ENCODE results near the gene CLASRP.
"Not testable (repeated sequence)": the region's sequence is repeated elsewhere in the genome, so short reads cannot be mapped to it uniquely, and the experiment has no call there.

Gene CLASRP

GRCh38 chr19:44998025-44998424 lies 40.8 kb upstream of the CLASRP start:
- no peak overlapping the region for H3K9ac ChIP-seq (ENCODE audit: low read depth, low read length, poor library complexity, severe bottlenecking)
- H3K4me3 ChIP-seq (ENCODE audit: low read length, poor library complexity, severe bottlenecking) = no peak overlapping the region
- no peaks in the 10 kb centered on the region for H3F3A ChIP-seq (ENCODE audit: low read depth)
- H3K9me2 ChIP-seq (replicated peaks; ENCODE audit: low read depth, low read length) = no peaks in the 10 kb centered on the region
- H3K9me3 ChIP-seq (ENCODE audit: insufficient read depth, low read depth, low read length) = no peaks in the 10 kb centered on the region
- TF ChIP-seq CTCF (conservative IDR thresholded peaks at IDR 0.05; ENCODE audit: low read length) = no peak
- TF ChIP-seq EZH2phosphoT487 (IDR thresholded peaks at IDR 0.05; ENCODE audit: borderline replicate concordance) = no peak
- H3K79me2 ChIP-seq (ENCODE audit: insufficient read depth, low read length) = no peaks in the 10 kb centered on the region
- peaks cover 7% of the 10 kb centered on the region for H3K4me1 ChIP-seq (ENCODE audit: insufficient read depth, low read length, poor library complexity, severe bottlenecking)
- H3K27me3 ChIP-seq (ENCODE audit: insufficient read depth, low read length, poor library complexity, severe bottlenecking) = no peaks in the 10 kb centered on the region
- H3K36me3 ChIP-seq (ENCODE audit: insufficient read depth, low read length) = no peaks in the 10 kb centered on the region; the same call in 1 of the 2 replicates
- H3K4me2 ChIP-seq (ENCODE audit: low read depth, low read length, poor library complexity, severe bottlenecking) = no peak overlapping the region
- peaks cover 6% of the 10 kb centered on the region for H4K20me1 ChIP-seq (ENCODE audit: insufficient read depth, low read length, poor library complexity, severe bottlenecking)
- no peak overlapping the region for H2AFZ ChIP-seq (ENCODE audit: low read length)

- not testable (repeated sequence) for H3K36me3 ChIP-seq (ENCODE audit: insufficient read depth, low read length); H3F3A ChIP-seq (ENCODE audit: low read depth); H3K79me2 ChIP-seq (ENCODE audit: insufficient read depth, low read length); H3K27me3 ChIP-seq (ENCODE audit: insufficient read depth, low read length, poor library complexity, severe bottlenecking); H3K9ac ChIP-seq (ENCODE audit: low read depth, low read length, poor library complexity, severe bottlenecking); H3K4me1 ChIP-seq (ENCODE audit: insufficient read depth, low read length, poor library complexity, severe bottlenecking); H3K4me3 ChIP-seq (ENCODE audit: low read length, poor library complexity, severe bottlenecking); H3K4me2 ChIP-seq (ENCODE audit: low read depth, low read length, poor library complexity, severe bottlenecking); H3K9me2 ChIP-seq (replicated peaks; ENCODE audit: low read depth, low read length); H4K20me1 ChIP-seq (ENCODE audit: insufficient read depth, low read length, poor library complexity, severe bottlenecking); H3K9me3 ChIP-seq (ENCODE audit: insufficient read depth, low read depth, low read length); H2AFZ ChIP-seq (ENCODE audit: low read length)
Measured at GRCh38 chr19:44999131-44999925, 39.5 kb upstream of the CLASRP start.

- H2AFZ ChIP-seq (ENCODE audit: low read length); H4K20me1 ChIP-seq (ENCODE audit: insufficient read depth, low read length, poor library complexity, severe bottlenecking); H3K36me3 ChIP-seq (ENCODE audit: insufficient read depth, low read length); H3F3A ChIP-seq (ENCODE audit: low read depth); H3K27me3 ChIP-seq (ENCODE audit: insufficient read depth, low read length, poor library complexity, severe bottlenecking); H3K9me3 ChIP-seq (ENCODE audit: insufficient read depth, low read depth, low read length); H3K4me1 ChIP-seq (ENCODE audit: insufficient read depth, low read length, poor library complexity, severe bottlenecking); H3K79me2 ChIP-seq (ENCODE audit: insufficient read depth, low read length); H3K9ac ChIP-seq (ENCODE audit: low read depth, low read length, poor library complexity, severe bottlenecking); H3K9me2 ChIP-seq (replicated peaks; ENCODE audit: low read depth, low read length): not testable (repeated sequence)
- Histone ChIP-seq H3K4me2 (ENCODE audit: low read depth, low read length, poor library complexity, severe bottlenecking) (peak overlapping the region; percentile 59), H3K4me3 (ENCODE audit: low read length, poor library complexity, severe bottlenecking) (peak overlapping the region; percentile 56)
Measured at GRCh38 chr19:45000665-45001064, 38.2 kb upstream of the CLASRP start.

GRCh38 chr19:45001087-45001739 lies 37.6 kb upstream of the CLASRP start, which contains the start of gene RELB:
RELB (plus strand) TSS chr19:45001464; CDS start chr19:45001580, 116 bp downstream.
- no peaks in the 10 kb centered on the region for H3K27me3 ChIP-seq (ENCODE audit: insufficient read depth, low read length, poor library complexity, severe bottlenecking)

More at GRCh38 chr19:45001087-45001739, 37.6 kb upstream of the CLASRP start, which contains the start of gene RELB:
- peak within 1 kb of the TSS; percentile 93 for H3K9ac ChIP-seq (ENCODE audit: low read depth, low read length, poor library complexity, severe bottlenecking)
- peaks cover 7% of the 10 kb centered on the region for H3K4me1 ChIP-seq (ENCODE audit: insufficient read depth, low read length, poor library complexity, severe bottlenecking)
- no peaks in the 10 kb centered on the region for H3K9me3 ChIP-seq (ENCODE audit: insufficient read depth, low read depth, low read length)
- H4K20me1 ChIP-seq (ENCODE audit: insufficient read depth, low read length, poor library complexity, severe bottlenecking) = peaks cover 6% of the 10 kb centered on the region
- no peaks in the 10 kb centered on the region for H3F3A ChIP-seq (ENCODE audit: low read depth)
- no peaks in the 10 kb centered on the region for H3K79me2 ChIP-seq (ENCODE audit: insufficient read depth, low read length)
- H2AFZ ChIP-seq (ENCODE audit: low read length) = peak within 1 kb of the TSS; percentile 75
- H3K36me3 ChIP-seq (ENCODE audit: insufficient read depth, low read length) = no peaks in the 10 kb centered on the region
- H3K4me2 ChIP-seq (ENCODE audit: low read depth, low read length, poor library complexity, severe bottlenecking) = peak within 1 kb of the TSS; percentile 90
- H3K9me2 ChIP-seq (replicated peaks; ENCODE audit: low read depth, low read length) = no peaks in the 10 kb centered on the region
- peak within 1 kb of the TSS; percentile 97 for H3K4me3 ChIP-seq (ENCODE audit: low read length, poor library complexity, severe bottlenecking)
- TF ChIP-seq EZH2phosphoT487 (IDR thresholded peaks at IDR 0.05; ENCODE audit: borderline replicate concordance) (no peak), CTCF (conservative IDR thresholded peaks at IDR 0.05; ENCODE audit: low read length) (no peak)
